HepG2 (cell line): ENCODE measurements around the gene KIAA0232. TPM values are rescaled to one million over a fixed set of nuclear protein-coding genes. Genes with fewer than 3 reads are reported as not detected.

Source experiments
- ATAC-seq: fragments of 200-7000 bp; cut with Tn5 transposase; 3 replicates; pipeline ENCODE4 v1.9.1; 2020; ENCODE audit warnings: mild to moderate bottlenecking, moderate library complexity
- BruUV-seq: library from RNA; stranded (reverse); fragments of 400-500 nt; replicated peaks from 2 replicates; lab custom pipeline; 2021; lab: Mats Ljungman, UMichigan
- CTCF ChIA-PET: fragments of 300-600 bp; formaldehyde crosslinking; extraction: SDS; loops from one replicate; lab custom pipeline; 2021; ENCODE audit warnings: low total read pairs, inconsistent platforms, low intra/inter-chr PET ratio; lab: Yijun Ruan, JAX
- POLR2A ChIA-PET: fragments of 350-600 bp; sonication (Branson Sonifier 250); formaldehyde crosslinking; loops from one replicate; lab custom pipeline; 2020; ENCODE audit warnings: antibody characterized with exemption, inconsistent platforms; lab: Yijun Ruan, JAX
- DNase-seq: peaks from one replicate; pipeline ENCODE4 v3.0.0-alpha.2; 2015; ENCODE audit warnings: low spot score
- FAIRE-seq: peaks from 3 replicates; lab custom pipeline; 2011; peaks lifted over from hg19 to GRCh38; lab: Jason Lieb, UNC
- H2AFZ ChIP-seq: one replicate; pipeline ENCODE4 v1.6.1; 2011; ENCODE audit warnings: low read length, inconsistent platforms
- H3K27ac ChIP-seq: fragments of 300-600 bp; 3 replicates; pipeline ENCODE4 v1.8.0; 2011; ENCODE audit warnings: mixed run types, mild to moderate bottlenecking, mixed read lengths, low read length, inconsistent platforms; ENCODE audit not compliant: insufficient read depth; ENCODE audit errors: extremely low read length
- H3K27me3 ChIP-seq, 2 experiments: fragments of 200-600 bp in 1 of 2; 2 replicates in 1 of 2; 3 replicates in 1 of 2; pipeline versions ENCODE4 v1.6.0 to v1.8.0; 2011; ENCODE audit warnings: low read length in 2 of 2, mild to moderate bottlenecking in 2 of 2, moderate library complexity in 2 of 2, inconsistent platforms in 1 of 2; ENCODE audit not compliant: insufficient read depth in 2 of 2, control insufficient read depth in 1 of 2
- H3K36me3 ChIP-seq, 2 experiments: fragments of 200-600 bp in 1 of 2; replicated peaks in 1 of 2; 2 replicates in 1 of 2; 3 replicates in 1 of 2; pipeline versions ENCODE4 v1.5.1 to v1.8.0; 2011; ENCODE audit warnings: low read length in 2 of 2, inconsistent platforms in 1 of 2; ENCODE audit not compliant: insufficient read depth in 2 of 2, control insufficient read depth in 1 of 2
- H3K4me1 ChIP-seq: 2 replicates; pipeline ENCODE4 v1.5.1; 2012; ENCODE audit warnings: low read length, inconsistent platforms; ENCODE audit not compliant: insufficient read depth
- H3K4me2 ChIP-seq: 2 replicates; pipeline ENCODE4 v1.6.0; 2011; ENCODE audit warnings: low read depth, low read length, inconsistent platforms
- H3K4me3 ChIP-seq, 3 experiments: fragments of 200-600 bp in 1 of 3; sonication (generic), shearing (Covaris generic) in 1 of 3; replicated peaks in 1 of 3; 2 replicates each; pipeline ENCODE4 v1.5.1; 2011 to 2016; ENCODE audit warnings: low read length in 3 of 3, inconsistent platforms in 2 of 3, low read depth in 2 of 3, mild to moderate bottlenecking in 2 of 3, control low read depth in 1 of 3, mixed read lengths in 1 of 3; ENCODE audit not compliant: insufficient read depth in 1 of 3
- H3K79me2 ChIP-seq: one replicate; pipeline ENCODE4 v1.6.1; 2011; ENCODE audit warnings: low read length, inconsistent platforms; ENCODE audit not compliant: insufficient read depth
- H3K9ac ChIP-seq: 2 replicates; pipeline ENCODE4 v1.6.0; 2011; ENCODE audit warnings: mild to moderate bottlenecking, low read depth, low read length, inconsistent platforms; ENCODE audit not compliant: insufficient read depth
- H3K9me3 ChIP-seq: 2 replicates; pipeline ENCODE4 v1.5.1; 2012; ENCODE audit warnings: mild to moderate bottlenecking, low read length
- H4K20me1 ChIP-seq: 2 replicates; pipeline ENCODE4 v1.6.0; 2011; ENCODE audit warnings: inconsistent platforms, mild to moderate bottlenecking, low read length, moderate library complexity; ENCODE audit not compliant: insufficient read depth
- CEBPG ChIP-seq: IDR thresholded peaks from 2 replicates; pipeline ENCODE4 v1.6.1; 2016
- ELF4 ChIP-seq: sonication (generic); formaldehyde crosslinking; IDR thresholded peaks from 2 replicates; pipeline ENCODE4 v1.5.0; 2020; ENCODE audit warnings: missing genetic modification reagents, mild to moderate bottlenecking, moderate library complexity, borderline replicate concordance
- EP300 ChIP-seq, 3 experiments: sonication (generic) in 1 of 3; formaldehyde crosslinking in 1 of 3; IDR thresholded peaks; 2 replicates each; pipeline versions ENCODE4 v1.5.1 to v1.6.1; 2011 to 2020; ENCODE audit warnings: low read depth in 2 of 3, low read length in 2 of 3, borderline replicate concordance in 1 of 3, improper control_type of control experiment in 1 of 3, mild to moderate bottlenecking in 1 of 3, missing genetic modification reagents in 1 of 3, moderate library complexity in 1 of 3
- HMGA1 ChIP-seq: sonication (generic); formaldehyde crosslinking; conservative IDR thresholded peaks from 2 replicates; pipeline ENCODE4 v1.4.0; 2020; ENCODE audit warnings: missing genetic modification reagents
- KDM2A ChIP-seq: sonication (generic); formaldehyde crosslinking; IDR thresholded peaks from 2 replicates; pipeline ENCODE4 v1.4.0; 2020; ENCODE audit warnings: low read depth, missing genetic modification reagents, borderline replicate concordance
- MAFG ChIP-seq: sonication (generic); formaldehyde crosslinking; IDR thresholded peaks from 2 replicates; pipeline ENCODE4 v1.5.1; 2020; ENCODE audit warnings: mild to moderate bottlenecking, missing genetic modification reagents
- MBNL3 ChIP-seq: fragments of 250-450 bp; sonication (Bioruptor Pico); conservative IDR thresholded peaks from 2 replicates; pipeline ENCODE4 v1.8.0; 2022; ENCODE audit warnings: mild to moderate bottlenecking, inconsistent platforms
- NFE2L2 ChIP-seq: fragments of 150-350 bp; IDR thresholded peaks from 2 replicates; pipeline ENCODE4 v1.6.1; 2014; ENCODE audit warnings: low read length
- NR2F1 ChIP-seq, 2 experiments: fragments of 450-650 bp in 1 of 2; formaldehyde crosslinking in 1 of 2; IDR thresholded peaks; 2 replicates each; pipeline versions ENCODE4 v1.5.0 to v1.6.1; 2016 to 2020; ENCODE audit warnings: mild to moderate bottlenecking in 1 of 2, missing compliant biosample characterization in 1 of 2, missing genetic modification reagents in 1 of 2, moderate library complexity in 1 of 2
- POGZ ChIP-seq: sonication (generic); formaldehyde crosslinking; IDR thresholded peaks from 2 replicates; pipeline ENCODE4 v1.4.0; 2020; ENCODE audit warnings: mild to moderate bottlenecking, missing genetic modification reagents
- ZFY ChIP-seq: sonication (generic); formaldehyde crosslinking; IDR thresholded peaks from 2 replicates; pipeline ENCODE4 v1.4.0; 2020; ENCODE audit warnings: missing genetic modification reagents
- ZKSCAN1 ChIP-seq: fragments of 150-350 bp; IDR thresholded peaks from 2 replicates; pipeline ENCODE4 v1.6.1; 2014; ENCODE audit warnings: low read length
- ZNF121 ChIP-seq: sonication (generic); formaldehyde crosslinking; IDR thresholded peaks from 2 replicates; pipeline ENCODE4 v1.5.0; 2020; ENCODE audit warnings: mild to moderate bottlenecking, missing genetic modification reagents
- ZNF124 ChIP-seq: sonication (generic); formaldehyde crosslinking; IDR thresholded peaks from 2 replicates; pipeline ENCODE4 v1.4.0; 2020; ENCODE audit warnings: missing genetic modification reagents
- ZNF547 ChIP-seq: sonication (generic); formaldehyde crosslinking; IDR thresholded peaks from 2 replicates; pipeline ENCODE4 v1.5.1; 2020; ENCODE audit warnings: mild to moderate bottlenecking, missing genetic modification reagents
- ZNF605 ChIP-seq: sonication (generic); formaldehyde crosslinking; IDR thresholded peaks from 2 replicates; pipeline ENCODE4 v1.8.0; 2022; ENCODE audit warnings: mild to moderate bottlenecking, missing genetic modification reagents
- ZNF619 ChIP-seq: sonication (generic); formaldehyde crosslinking; IDR thresholded peaks from 2 replicates; pipeline ENCODE4 v1.4.0; 2020; ENCODE audit warnings: mild to moderate bottlenecking, missing genetic modification reagents
- ZNF674 ChIP-seq: sonication (generic); formaldehyde crosslinking; IDR thresholded peaks from 2 replicates; pipeline ENCODE4 v1.5.0; 2020; ENCODE audit warnings: low read depth, mild to moderate bottlenecking, missing genetic modification reagents
- ZNF781 ChIP-seq: sonication (generic); formaldehyde crosslinking; IDR thresholded peaks from 2 replicates; pipeline ENCODE4 v1.5.1; 2020; ENCODE audit warnings: borderline replicate concordance, mild to moderate bottlenecking, missing genetic modification reagents; ENCODE audit errors: not compliant biosample characterization
- WGBS: methylation state at CpG from one replicate; pipeline ENCODE4 v1.1.6; 2017; ENCODE audit warnings: low lambda C conversion rate; 5-methylcytosine and 5-hydroxymethylcytosine counted together
- in situ Hi-C: cut with HindIII; loops from 2 replicates; pipeline ENCODE4 v1.10.0; 2017; ENCODE audit warnings: low pct_unique_long_range_greater_than_20kb; ENCODE audit not compliant: extremely low pct_ligation_motif_present
- intact Hi-C: fragments of 100-400 bp; cut with micrococcal nuclease; formaldehyde crosslinking; loops from one replicate; pipeline ENCODE4 v1.10.0; 2022; ENCODE audit not compliant: unreplicated experiment
- polyA plus RNA-seq, 8 experiments: library from polyadenylated mRNA; depleted of rRNA in 3 of 8; stranded (reverse) in 7 of 8; unstranded in 1 of 8; fragments of >200 nt; fragmentation: Illumina TruSeq in 4 of 8; extraction: Trizol in 4 of 8; gene quantifications; 2 replicates each; pipeline versions ENCODE4 v1.2.1 to v1.2.3, GENCODE V29; 2011 to 2016; ENCODE audit warnings: low read depth in 4 of 8, missing spikeins in 1 of 8, mixed read lengths in 1 of 8; ENCODE audit not compliant: insufficient read depth in 1 of 8
- total RNA-seq, 5 experiments: library from RNA; depleted of rRNA; stranded (reverse); fragments of >200 nt; fragmentation: Illumina TruSeq; extraction: Trizol; gene quantifications; 2 replicates each; pipeline ENCODE4 v1.2.3, GENCODE V29; 2016; ENCODE audit warnings: low read depth in 1 of 5
- TF ChIP-seq, protein P1 (sequence below): sonication (generic); formaldehyde crosslinking; IDR thresholded peaks from 2 replicates; pipeline ENCODE4 v1.5.1; 2020; ENCODE audit warnings: missing genetic modification reagents, mild to moderate bottlenecking, borderline replicate concordance
- TF ChIP-seq, protein P2 (sequence below): IDR thresholded peaks from 2 replicates; pipeline ENCODE4 v1.6.1; 2016; ENCODE audit warnings: low read depth

KIAA0232 gene
- total and polyA plus RNA-seq, 2 of the 13 experiments (the other 11 are each of a cell fraction or from before 2014, with no cell fraction given): 7.8 to 17.1 TPM

- FAIRE-seq: no peak
- H3K79me2 ChIP-seq: no peaks in the 10 kb centered on the region
- H2AFZ ChIP-seq: no peak overlapping the region
- 19% methylated on average over 3 of the region's 3 CpGs for WGBS
- peak overlapping the region; percentile 78 for H3K9ac ChIP-seq
- peak overlapping the region in 1 of 3 experiments; percentile 21; a peak in 1 of 6 replicates for H3K4me3 ChIP-seq
- in situ Hi-C loops: no loop called here
- H3K27me3 ChIP-seq: no peaks in the 10 kb centered on the region
- H3K4me2 ChIP-seq: peak overlapping the region; percentile 63
- TSS peak; percentile 94 for BruUV-seq
- H4K20me1 ChIP-seq: no peaks in the 10 kb centered on the region
- intact Hi-C loops: loop anchor here (5.0 kb wide), 1 partner anchor 33 kb away; no protein-coding TSS in a partner anchor
- H3K36me3 ChIP-seq: no peaks in the 10 kb centered on the region
- peaks cover 67% of the 10 kb centered on the region for H3K4me1 ChIP-seq
- peaks cover 11% of the 10 kb centered on the region for H3K9me3 ChIP-seq
- peak; percentile 6 for ATAC-seq
- POLR2A ChIA-PET: interaction anchor here (0.9 to 7.5 kb wide), 22 partner anchors 13 to 202 kb away, joined by 3 to 215 read pairs (median 4); partner anchors contain the start of genes BLOC1S4, GRPEL1, MRFAP1L1 and TBC1D14
- DNase-seq: no peak
- peak overlapping the region; percentile 99 for H3K27ac ChIP-seq
- CTCF ChIA-PET: interaction anchor here (2.4 to 3.7 kb wide), 2 partner anchors 16 to 23 kb away, joined by 6 to 12 read pairs; partner anchors contain the start of gene TBC1D14
- no peak for TF ChIP-seq ZNF605 (CRISPR knock-in tag)
- no peak for TF ChIP-seq POGZ (CRISPR knock-in tag)
- TF ChIP-seq ZKSCAN1: no peak
- no peak for TF ChIP-seq HMGA1 (CRISPR knock-in tag)
- TF ChIP-seq ZNF619: no peak
- no peak for TF ChIP-seq ZFY (CRISPR knock-in tag)
- no peak for TF ChIP-seq ZNF781 (CRISPR knock-in tag)
- TF ChIP-seq CEBPG: peak; percentile 26
- TF ChIP-seq KDM2A: no peak
- TF ChIP-seq, protein P1, sequence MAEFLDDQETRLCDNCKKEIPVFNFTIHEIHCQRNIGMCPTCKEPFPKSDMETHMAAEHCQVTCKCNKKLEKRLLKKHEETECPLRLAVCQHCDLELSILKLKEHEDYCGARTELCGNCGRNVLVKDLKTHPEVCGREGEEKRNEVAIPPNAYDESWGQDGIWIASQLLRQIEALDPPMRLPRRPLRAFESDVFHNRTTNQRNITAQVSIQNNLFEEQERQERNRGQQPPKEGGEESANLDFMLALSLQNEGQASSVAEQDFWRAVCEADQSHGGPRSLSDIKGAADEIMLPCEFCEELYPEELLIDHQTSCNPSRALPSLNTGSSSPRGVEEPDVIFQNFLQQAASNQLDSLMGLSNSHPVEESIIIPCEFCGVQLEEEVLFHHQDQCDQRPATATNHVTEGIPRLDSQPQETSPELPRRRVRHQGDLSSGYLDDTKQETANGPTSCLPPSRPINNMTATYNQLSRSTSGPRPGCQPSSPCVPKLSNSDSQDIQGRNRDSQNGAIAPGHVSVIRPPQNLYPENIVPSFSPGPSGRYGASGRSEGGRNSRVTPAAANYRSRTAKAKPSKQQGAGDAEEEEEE (CRISPR knock-in tag): no peak
- no peak for TF ChIP-seq ZNF547 (CRISPR knock-in tag)
- no peak for TF ChIP-seq MBNL3 (CRISPR knock-in tag)
- TF ChIP-seq EP300 (IDR thresholded peaks at IDR 0.05; ENCODE audit: low read depth in 2 of 2, low read length in 2 of 2): peak in 1 of 2 experiments; percentile 28; a peak in 1 of 4 replicates
- TF ChIP-seq EP300 (CRISPR knock-in tag; IDR thresholded peaks at IDR 0.05; ENCODE audit: borderline replicate concordance): no peak
- peak; percentile 8; the same call in 1 of the 2 replicates for TF ChIP-seq ELF4 (CRISPR knock-in tag)
- TF ChIP-seq MAFG (CRISPR knock-in tag): no peak
- TF ChIP-seq ZNF124 (CRISPR knock-in tag): no peak
- no peak for TF ChIP-seq ZNF674 (CRISPR knock-in tag)
- TF ChIP-seq NR2F1 (CRISPR knock-in tag; IDR thresholded peaks at IDR 0.05): 0 out of 4 replicates have a peak, but pooled peaks of 1 of the 2 experiments have one; percentile 1
- no peak for TF ChIP-seq NFE2L2
- TF ChIP-seq, protein P2, sequence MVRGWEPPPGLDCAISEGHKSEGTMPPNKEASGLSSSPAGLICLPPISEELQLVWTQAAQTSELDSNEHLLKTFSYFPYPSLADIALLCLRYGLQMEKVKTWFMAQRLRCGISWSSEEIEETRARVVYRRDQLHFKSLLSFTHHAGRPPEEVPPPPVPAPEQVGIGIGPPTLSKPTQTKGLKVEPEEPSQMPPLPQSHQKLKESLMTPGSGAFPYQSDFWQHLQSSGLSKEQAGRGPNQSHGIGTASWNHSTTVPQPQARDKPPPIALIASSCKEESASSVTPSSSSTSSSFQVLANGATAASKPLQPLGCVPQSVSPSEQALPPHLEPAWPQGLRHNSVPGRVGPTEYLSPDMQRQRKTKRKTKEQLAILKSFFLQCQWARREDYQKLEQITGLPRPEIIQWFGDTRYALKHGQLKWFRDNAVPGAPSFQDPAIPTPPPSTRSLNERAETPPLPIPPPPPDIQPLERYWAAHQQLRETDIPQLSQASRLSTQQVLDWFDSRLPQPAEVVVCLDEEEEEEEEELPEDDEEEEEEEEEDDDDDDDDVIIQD (CRISPR knock-in tag): no peak
- peak; percentile 97 for TF ChIP-seq ZNF121 (CRISPR knock-in tag)
Measured at GRCh38 chr4:6894086-6894478, 111.6 kb downstream of the KIAA0232 start.
